NCI-H460 (cell line): ENCODE data around the gene PPM1G. TPM values are rescaled to one million over a fixed set of nuclear protein-coding genes. Genes with fewer than 3 reads are reported as not detected.

Experiments
- DNase-seq: peaks from one replicate; pipeline ENCODE4 v3.0.0-alpha.2; 2016; ENCODE audit warnings: low read depth; ENCODE audit errors: extremely low read depth
- total RNA-seq: library from RNA; depleted of rRNA; stranded (reverse); fragments of >200 nt; shearing (Covaris generic); gene quantifications from 2 replicates; pipeline ENCODE4 v1.2.3, GENCODE V29; 2014; rRNA removed

Gene PPM1G
- total RNA-seq, 1 experiment from 2014 or later, result 112 TPM

DNA sequence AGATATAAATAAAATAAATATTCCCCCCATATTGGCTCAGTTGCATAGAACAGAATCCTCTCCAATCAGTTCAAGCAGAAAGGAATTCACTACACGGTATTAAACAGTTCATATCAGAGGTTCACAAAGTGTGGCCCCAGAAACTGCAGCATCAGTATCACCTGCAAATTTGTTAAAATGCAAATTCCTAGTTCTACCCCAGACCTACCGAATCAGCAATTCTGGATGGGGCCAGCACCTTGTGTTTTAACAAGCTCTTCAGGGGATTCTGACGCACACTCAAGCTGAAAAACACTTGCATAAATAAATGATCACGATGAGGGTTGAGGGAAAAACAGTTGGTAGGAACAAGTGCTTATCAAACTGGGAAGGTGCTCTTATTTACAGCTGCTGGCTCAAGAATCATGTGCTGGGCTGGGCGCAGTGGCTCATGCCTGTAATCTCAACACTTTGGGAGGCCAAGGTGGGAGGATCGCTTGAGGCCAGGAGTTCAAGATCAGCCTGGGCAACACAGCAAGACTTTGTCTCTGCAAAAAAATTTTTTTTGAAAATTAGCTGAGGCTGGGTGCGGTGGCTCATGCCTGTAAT lies 59.2 kb downstream of the PPM1G start:
- no peak for DNase-seq

DNA sequence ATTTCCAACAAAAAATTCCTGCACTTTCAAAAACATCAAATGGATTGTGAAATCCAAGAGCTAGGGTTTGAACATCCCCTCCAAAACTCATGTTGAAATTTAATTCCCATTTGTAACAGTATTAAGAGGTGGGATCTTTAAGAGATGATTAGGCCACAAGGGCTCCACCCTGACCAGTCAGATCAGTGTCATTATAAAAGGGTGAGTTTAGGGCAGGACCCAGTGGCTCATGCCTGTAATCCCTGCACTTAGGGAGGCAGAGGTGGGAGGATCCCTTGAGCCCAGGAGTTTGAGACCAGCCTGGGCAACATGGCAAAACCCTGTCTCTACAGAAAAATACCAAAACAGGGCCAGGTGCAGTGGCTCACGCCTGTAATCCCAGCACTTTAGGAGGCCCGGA lies 61.8 kb downstream of the PPM1G start:
- DNase-seq, result no peak

DNA sequence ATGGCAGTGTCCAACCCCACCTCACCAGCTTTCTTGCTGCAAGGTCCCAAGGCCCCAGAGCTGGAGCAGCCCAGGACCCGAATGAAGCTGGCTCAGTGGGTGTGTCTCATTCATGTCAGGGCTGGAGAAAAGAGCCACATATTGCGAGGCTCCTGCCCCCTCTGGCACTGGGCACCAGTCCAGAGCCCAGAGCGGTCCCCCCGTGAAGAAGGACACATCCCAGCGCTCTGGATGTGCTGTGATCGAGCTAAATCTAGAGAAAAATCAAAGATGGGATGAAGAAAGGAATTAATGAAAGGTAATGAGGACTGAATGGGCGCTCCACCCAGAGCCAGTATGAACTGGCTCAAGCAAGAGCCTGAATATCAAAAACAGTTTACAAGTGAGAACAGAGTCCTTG lies 73.2 kb downstream of the PPM1G start:
- no peak for DNase-seq

- no peak for DNase-seq
Observed at GRCh38 chr2:27335311-27335710, 74.1 kb downstream of the PPM1G start.

Other genes starting within 250 kb of the PPM1G start
- gene ATRAID, start 197.6 kb downstream of the PPM1G start, total RNA-seq, result 219 and 271 TPM in 2 replicates
- 49.7 and 51.8 TPM in 2 replicates for gene SLC5A6, start 197.3 kb downstream of the PPM1G start, total RNA-seq
- gene CAD, start 192.2 kb downstream of the PPM1G start, total RNA-seq, result 34.1 and 38.5 TPM in 2 replicates
- 0.50 and 0.75 TPM in 2 replicates for gene SLC30A3, start 146.5 kb downstream of the PPM1G start, total RNA-seq
- not detected in 2 replicates for gene DNAJC5G, start 134.2 kb downstream of the PPM1G start, total RNA-seq
- 0.12 TPM in 1 of 2 replicates, not detected in the other for gene TRIM54, start 127.2 kb downstream of the PPM1G start, total RNA-seq
- gene UCN, start 101.1 kb downstream of the PPM1G start, total RNA-seq, result 4.6 and 6.8 TPM in 2 replicates
- 77.5 and 83.6 TPM in 2 replicates for gene MPV17, start 86.5 kb downstream of the PPM1G start, total RNA-seq
- 59.8 and 66.5 TPM in 2 replicates for gene GTF3C2, start 52.8 kb downstream of the PPM1G start, total RNA-seq
- 28.7 and 31.2 TPM in 2 replicates for gene EIF2B4, start 39.3 kb downstream of the PPM1G start, total RNA-seq
- gene SNX17, start 39.0 kb downstream of the PPM1G start, total RNA-seq, result 80.9 and 88.7 TPM in 2 replicates
- gene ZNF513, start 28.9 kb downstream of the PPM1G start, total RNA-seq, result 7.0 and 7.3 TPM in 2 replicates
- 78.0 and 79.3 TPM in 2 replicates for gene NRBP1, start 19.0 kb upstream of the PPM1G start, total RNA-seq
- 0.69 and 1.0 TPM in 2 replicates for gene KRTCAP3, start 32.8 kb upstream of the PPM1G start, total RNA-seq
- gene IFT172, start 80.2 kb upstream of the PPM1G start, total RNA-seq, result 13.9 and 20.2 TPM in 2 replicates
- not detected in 2 replicates for gene FNDC4, start 85.6 kb upstream of the PPM1G start, total RNA-seq
- gene GCKR, start 87.2 kb upstream of the PPM1G start, total RNA-seq, result not detected in 2 replicates
- gene ZNF512, start 173.5 kb upstream of the PPM1G start, total RNA-seq, result 12.4 and 15.8 TPM in 2 replicates
- 3.8 and 4.6 TPM in 2 replicates for gene CCDC121, start 219.4 kb upstream of the PPM1G start, total RNA-seq
- gene GPN1, start 219.5 kb upstream of the PPM1G start, total RNA-seq, result 35.0 and 39.5 TPM in 2 replicates